GM19455 (cell line): Measurements from ENCODE around the gene ATXN10.

ENCODE experiments used
- ATAC-seq: cut with Tn5 transposase; IDR thresholded peaks from one replicate; pipeline ENCODE4 v1.9.1; 2021; ENCODE audit not compliant: unreplicated experiment

ATXN10 gene

GRCh38 chr22:45887202-45888131 is 215.8 kb downstream of the ATXN10 start:
- ATAC-seq = no peak

- no peak for ATAC-seq
Observed at GRCh38 chr22:45888221-45889092, 216.8 kb downstream of the ATXN10 start.

- ATAC-seq = no peak
Observed at GRCh38 chr22:45889093-45889538, 217.5 kb downstream of the ATXN10 start.

- ATAC-seq = no peak
Observed at GRCh38 chr22:45889539-45890350, 218.1 kb downstream of the ATXN10 start.

- no peak for ATAC-seq
Observed at GRCh38 chr22:45890351-45890635, 218.7 kb downstream of the ATXN10 start.

- ATAC-seq = no peak
Observed at GRCh38 chr22:45891021-45891421, 219.4 kb downstream of the ATXN10 start.

- ATAC-seq = no peak
Observed at GRCh38 chr22:45891471-45891995, 219.9 kb downstream of the ATXN10 start.

GRCh38 chr22:45891996-45892621 is 220.5 kb downstream of the ATXN10 start:
- no peak for ATAC-seq

- ATAC-seq = no peak
Observed at GRCh38 chr22:45892681-45893461, 221.2 kb downstream of the ATXN10 start.

GRCh38 chr22:45893516-45893915 is 221.9 kb downstream of the ATXN10 start:
- no peak for ATAC-seq
